Immature natural killer cell (primary cell): ENCODE measurements around the gene LAMP1. TPM values are rescaled to one million over a fixed set of nuclear protein-coding genes. Genes with fewer than 3 reads are reported as not detected.
"Not testable (repeated sequence)": the region's sequence is repeated elsewhere in the genome, so short reads cannot be mapped to it uniquely, and the experiment has no call there.

Source experiments
- DNase-seq, 3 donors: peaks; one replicate each; pipeline ENCODE4 v3.0.0; 2022; ENCODE audit warnings: mixed read lengths in 1 of 3
- H3K27ac Mint-ChIP-seq, 6 donors: one replicate each; pipeline ENCODE4 v1.8.0; 2020; ENCODE audit warnings: mixed read lengths in 6 of 6, mild to moderate bottlenecking in 5 of 6, inconsistent platforms in 4 of 6, moderate library complexity in 3 of 6
- H3K27me3 Mint-ChIP-seq, 3 donors: one replicate each; pipeline ENCODE4 v1.8.0; 2020 to 2021; ENCODE audit warnings: low read depth in 3 of 3, mild to moderate bottlenecking in 3 of 3, mixed read lengths in 3 of 3, moderate library complexity in 3 of 3, inconsistent platforms in 1 of 3
- H3K36me3 Mint-ChIP-seq, 3 donors: one replicate each; pipeline ENCODE4 v1.8.0; 2020; ENCODE audit warnings: mixed read lengths in 3 of 3, inconsistent platforms in 2 of 3, mild to moderate bottlenecking in 2 of 3
- H3K4me1 Mint-ChIP-seq, 2 donors: one replicate each; pipeline ENCODE4 v1.8.0; 2020; ENCODE audit warnings: inconsistent platforms in 2 of 2, mild to moderate bottlenecking in 2 of 2, mixed read lengths in 2 of 2, moderate library complexity in 1 of 2
- H3K4me3 Mint-ChIP-seq, 5 donors: one replicate each; pipeline ENCODE4 v1.8.0; 2020; ENCODE audit warnings: mild to moderate bottlenecking in 5 of 5, mixed read lengths in 5 of 5, inconsistent platforms in 3 of 5, moderate library complexity in 3 of 5
- H3K9me3 Mint-ChIP-seq, 6 donors: one replicate each; pipeline ENCODE4 v1.8.0; 2020; ENCODE audit warnings: mild to moderate bottlenecking in 6 of 6, mixed read lengths in 6 of 6, inconsistent platforms in 4 of 6, moderate library complexity in 3 of 6
- polyA plus RNA-seq, 3 donors: library from polyadenylated mRNA; unstranded; fragments of 300-500 nt; fragmentation: Illumina TruSeq; gene quantifications; one replicate each; pipeline ENCODE4 v1.2.3, GENCODE V29; 2021

Gene LAMP1, protein sequence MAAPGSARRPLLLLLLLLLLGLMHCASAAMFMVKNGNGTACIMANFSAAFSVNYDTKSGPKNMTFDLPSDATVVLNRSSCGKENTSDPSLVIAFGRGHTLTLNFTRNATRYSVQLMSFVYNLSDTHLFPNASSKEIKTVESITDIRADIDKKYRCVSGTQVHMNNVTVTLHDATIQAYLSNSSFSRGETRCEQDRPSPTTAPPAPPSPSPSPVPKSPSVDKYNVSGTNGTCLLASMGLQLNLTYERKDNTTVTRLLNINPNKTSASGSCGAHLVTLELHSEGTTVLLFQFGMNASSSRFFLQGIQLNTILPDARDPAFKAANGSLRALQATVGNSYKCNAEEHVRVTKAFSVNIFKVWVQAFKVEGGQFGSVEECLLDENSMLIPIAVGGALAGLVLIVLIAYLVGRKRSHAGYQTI
- polyA plus RNA-seq = 10 to 100 TPM; 23.4 to 48.9 (median 27.8) TPM

DNA sequence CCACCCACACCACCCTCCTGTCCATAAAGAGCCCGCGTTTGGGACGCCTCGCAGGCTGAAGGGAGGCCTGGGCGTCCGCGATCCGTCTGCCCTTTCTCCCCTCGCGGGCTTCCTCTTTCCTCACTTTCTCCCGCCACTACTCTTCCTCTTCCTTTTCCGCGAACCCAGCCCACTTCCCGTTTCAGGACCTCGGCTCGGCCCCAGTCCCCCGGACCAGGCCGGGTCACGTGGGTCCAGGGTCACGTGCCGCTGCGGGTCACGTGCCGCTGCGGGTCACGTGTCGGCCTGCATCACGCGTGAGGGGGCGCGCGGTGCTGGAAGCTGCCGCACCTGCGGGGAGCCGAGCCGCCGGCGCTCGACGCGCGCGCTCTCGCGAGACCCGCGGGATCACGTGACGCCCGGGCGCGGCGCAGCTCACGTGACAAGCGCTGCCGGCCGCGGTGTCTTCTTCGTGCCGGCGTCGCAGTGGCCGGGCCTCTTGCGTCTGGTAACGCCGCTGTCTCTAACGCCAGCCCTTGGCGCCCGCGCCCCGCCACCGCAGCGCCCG lies at the start of gene LAMP1:
Gene LAMP1, plus strand, starts transcription at position 417 of the 547 bp plus-strand sequence. CDS start 196 bp downstream, outside the sequence.
- peaks cover 0 to 5% (median 0%) of the 10 kb centered on the region in 6 donors for H3K9me3 Mint-ChIP-seq
- DNase-seq = peak; percentile 99
- peak within 1 kb of the TSS; percentile 96 to 99 (median 98) for H3K27ac Mint-ChIP-seq
- H3K4me3 Mint-ChIP-seq = peak within 1 kb of the TSS; percentile 88 to 96 (median 93)
- peaks cover 30 to 56% (median 34%) of the 10 kb centered on the region in 3 donors for H3K27me3 Mint-ChIP-seq
- H3K36me3 Mint-ChIP-seq = no peaks in the 10 kb centered on the region
- H3K4me1 Mint-ChIP-seq = peaks cover 36 to 52% of the 10 kb centered on the region in 2 donors

DNA sequence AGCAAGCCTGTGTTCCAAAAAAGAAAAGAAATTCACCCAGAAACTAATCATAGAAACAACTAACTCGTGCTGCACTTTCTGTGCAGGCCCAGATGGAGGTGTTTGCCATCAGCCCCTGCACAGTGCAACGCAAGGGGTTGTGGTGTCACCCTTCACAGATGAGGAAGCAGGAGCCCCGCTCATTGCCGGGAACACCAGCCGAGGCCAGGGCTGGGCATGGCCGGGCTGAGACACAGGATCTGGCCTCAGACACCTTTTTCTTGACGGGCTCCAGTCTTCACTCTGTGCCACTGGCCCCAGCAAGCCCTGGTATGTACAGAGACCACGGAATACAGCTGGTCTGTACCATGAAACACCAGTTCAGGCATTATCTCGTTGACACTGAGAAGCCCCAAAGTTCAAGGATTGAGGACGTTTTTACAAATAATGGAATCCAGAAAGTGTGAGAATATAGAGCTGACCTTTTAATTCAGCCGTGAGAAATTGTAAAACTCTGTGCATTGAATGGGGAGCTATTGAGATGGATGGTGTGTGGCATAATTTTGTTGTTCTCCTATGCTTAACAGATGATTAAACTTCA lies 44.4 kb upstream of the LAMP1 start:
- Mint-ChIP-seq H3K4me1 (no peaks in the 10 kb centered on the region), H3K27ac (peak overlapping the region in 1 of 6 donors; percentile 12), H3K36me3 (peaks cover 25 to 72% (median 29%) of the 10 kb centered on the region in 3 donors), H3K27me3 (peaks cover 0 to 6% (median 0%) of the 10 kb centered on the region in 3 donors), H3K9me3 (no peaks in the 10 kb centered on the region), H3K4me3 (no peak overlapping the region)
- DNase-seq = no peak

DNA sequence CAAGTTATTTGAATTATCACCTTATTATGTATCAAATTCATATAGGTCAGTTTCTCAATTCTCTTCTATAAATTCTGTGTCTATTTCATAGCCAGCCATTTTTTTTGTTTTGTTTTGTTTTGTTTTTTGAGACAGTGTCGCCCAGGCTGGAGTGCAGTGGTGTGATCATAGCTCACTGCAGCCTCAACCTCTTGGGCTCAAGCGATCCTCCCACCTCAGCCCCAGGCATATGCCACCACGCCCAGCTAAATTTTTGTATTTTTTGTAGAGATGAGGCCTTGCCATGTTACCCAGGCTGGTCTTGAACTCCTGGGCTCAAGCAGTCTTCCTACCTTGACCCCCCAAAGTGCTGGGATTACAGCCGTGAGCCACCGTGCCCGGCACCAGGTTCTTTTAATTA lies 39.1 kb upstream of the LAMP1 start:
- H3K4me3 Mint-ChIP-seq, H3K4me1 Mint-ChIP-seq, H3K27me3 Mint-ChIP-seq, H3K9me3 Mint-ChIP-seq, DNase-seq: not testable (repeated sequence)
- Mint-ChIP-seq H3K36me3 (peaks cover 20 to 54% (median 25%) of the 10 kb centered on the region in 3 donors), H3K27ac (peak overlapping the region in 1 of 6 donors; percentile 28)

- Mint-ChIP-seq H3K27ac (peak overlapping the region in 2 of 6 donors; percentile 29 to 55), H3K27me3 (no peaks in the 10 kb centered on the region), H3K4me1 (peaks cover 0 to 6% of the 10 kb centered on the region in 2 donors), H3K36me3 (peaks cover 20 to 57% (median 25%) of the 10 kb centered on the region in 3 donors), H3K9me3 (no peaks in the 10 kb centered on the region), H3K4me3 (no peak overlapping the region)
- no peak for DNase-seq
These were observed 38.6 kb upstream of the LAMP1 start for GRCh38 chr13:113258321-113259054.

GRCh38 chr13:113260996-113261395 lies 36.0 kb upstream of the LAMP1 start:
- Mint-ChIP-seq H3K36me3 (peaks cover 15 to 51% (median 22%) of the 10 kb centered on the region in 3 donors), H3K27me3 (no peaks in the 10 kb centered on the region), H3K9me3 (no peaks in the 10 kb centered on the region), H3K4me1 (peaks cover 0 to 7% of the 10 kb centered on the region in 2 donors), H3K4me3 (no peak overlapping the region), H3K27ac (peak overlapping the region in 1 of 6 donors; percentile 48)
- no peak for DNase-seq

DNA sequence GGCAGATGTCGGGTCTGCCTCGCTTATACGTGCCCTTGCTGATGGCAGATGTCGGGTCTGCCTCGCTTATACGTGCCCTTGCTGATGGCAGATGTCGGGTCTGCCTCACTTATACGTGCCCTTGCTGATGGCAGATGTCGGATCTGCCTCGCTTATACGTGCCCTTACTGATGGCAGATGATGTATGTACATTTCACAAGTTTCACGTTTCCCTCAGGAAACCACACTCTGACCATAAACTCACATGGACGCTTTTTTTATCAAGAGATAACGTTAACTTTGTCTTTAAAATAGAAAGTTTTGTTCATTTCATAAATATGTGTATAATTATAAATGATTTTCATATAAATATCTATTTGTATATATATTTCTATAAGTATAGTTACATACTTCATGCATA lies 34.0 kb upstream of the LAMP1 start:
- H3K4me3 Mint-ChIP-seq, H3K27me3 Mint-ChIP-seq, DNase-seq, H3K9me3 Mint-ChIP-seq, H3K4me1 Mint-ChIP-seq: not testable (repeated sequence)
- H3K27ac Mint-ChIP-seq = peak overlapping the region in 1 of 6 donors; percentile 36
- H3K36me3 Mint-ChIP-seq = peaks cover 10 to 35% (median 14%) of the 10 kb centered on the region in 3 donors

GRCh38 chr13:113267642-113268405 lies 29.2 kb upstream of the LAMP1 start:
- H3K36me3 Mint-ChIP-seq = peaks cover 3 to 19% (median 4%) of the 10 kb centered on the region in 3 donors
- no peak overlapping the region for H3K4me3 Mint-ChIP-seq
- H3K27me3 Mint-ChIP-seq = no peaks in the 10 kb centered on the region
- DNase-seq = no peak
- H3K4me1 Mint-ChIP-seq = peaks cover 0 to 7% of the 10 kb centered on the region in 2 donors
- no peaks in the 10 kb centered on the region for H3K9me3 Mint-ChIP-seq
- peak overlapping the region in 2 of 6 donors; percentile 40 to 47 for H3K27ac Mint-ChIP-seq

DNA sequence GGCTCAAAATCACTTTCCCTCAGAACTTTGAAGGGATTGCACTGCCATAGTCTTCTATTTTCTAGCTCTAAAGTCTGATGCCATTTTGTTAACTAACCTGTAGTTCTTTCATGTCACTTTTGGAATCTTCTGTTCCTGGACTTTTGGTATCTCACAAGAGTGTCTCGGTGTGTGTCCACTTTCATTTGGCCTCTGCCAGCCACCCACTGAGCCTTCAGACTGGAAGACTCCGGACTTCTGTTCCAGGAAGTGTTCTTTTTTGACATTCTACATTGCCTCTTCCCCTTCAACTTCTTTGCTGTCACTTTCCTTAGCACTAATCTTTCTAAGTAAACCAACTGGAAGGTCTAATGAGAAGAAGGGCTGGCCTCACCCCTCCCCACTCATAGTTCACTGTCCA lies 25.0 kb upstream of the LAMP1 start:
- Mint-ChIP-seq H3K36me3 (peaks cover 3 to 9% (median 4%) of the 10 kb centered on the region in 3 donors), H3K27ac (no peak overlapping the region), H3K9me3 (no peaks in the 10 kb centered on the region), H3K27me3 (peaks cover 0 to 3% (median 2%) of the 10 kb centered on the region in 3 donors), H3K4me1 (peaks cover 0 to 4% of the 10 kb centered on the region in 2 donors), H3K4me3 (no peak overlapping the region)
- DNase-seq = no peak

GRCh38 chr13:113272701-113273181 lies 24.3 kb upstream of the LAMP1 start:
- Mint-ChIP-seq H3K4me3 (no peak overlapping the region), H3K36me3 (peaks cover 0 to 9% (median 3%) of the 10 kb centered on the region in 3 donors), H3K4me1 (peaks cover 0 to 4% of the 10 kb centered on the region in 2 donors), H3K9me3 (no peaks in the 10 kb centered on the region), H3K27ac (no peak overlapping the region), H3K27me3 (peaks cover 0 to 3% (median 2%) of the 10 kb centered on the region in 3 donors)
- DNase-seq = no peak

DNA sequence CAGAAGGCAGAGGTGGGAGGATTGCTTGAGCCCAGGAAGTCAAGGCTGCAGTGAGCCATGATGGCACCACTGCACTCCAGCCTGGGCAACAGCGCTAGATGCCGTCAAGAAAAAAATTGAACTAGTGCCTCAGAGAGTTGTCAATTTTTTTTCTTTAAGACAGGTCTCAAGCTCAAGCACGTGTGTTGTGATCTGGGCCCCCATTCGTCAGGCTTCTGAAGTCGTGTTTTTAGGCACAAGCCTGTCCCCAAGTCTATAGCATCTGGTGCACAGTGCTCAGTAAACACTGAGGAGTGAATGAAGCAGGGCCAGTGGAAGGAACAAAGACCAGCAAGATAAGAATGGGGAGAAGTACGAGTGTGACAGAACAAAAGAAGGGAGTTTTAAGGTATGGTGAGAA lies 23.7 kb upstream of the LAMP1 start:
- Mint-ChIP-seq H3K27me3 (peaks cover 0 to 3% (median 2%) of the 10 kb centered on the region in 3 donors), H3K4me3 (no peak overlapping the region), H3K27ac (peak overlapping the region in 2 of 6 donors; percentile 16 to 19)

GRCh38 chr13:113273851-113274590 lies 23.0 kb upstream of the LAMP1 start:
- peak overlapping the region in 2 of 6 donors; percentile 16 to 19 for H3K27ac Mint-ChIP-seq
- H3K4me3 Mint-ChIP-seq = no peak overlapping the region

More for the DNA sequence above, 23.7 kb upstream of the LAMP1 start:
- Mint-ChIP-seq H3K4me1 (peaks cover 0 to 4% of the 10 kb centered on the region in 2 donors), H3K36me3 (peaks cover 0 to 9% (median 3%) of the 10 kb centered on the region in 3 donors), H3K9me3 (no peaks in the 10 kb centered on the region)
- no peak for DNase-seq

DNA sequence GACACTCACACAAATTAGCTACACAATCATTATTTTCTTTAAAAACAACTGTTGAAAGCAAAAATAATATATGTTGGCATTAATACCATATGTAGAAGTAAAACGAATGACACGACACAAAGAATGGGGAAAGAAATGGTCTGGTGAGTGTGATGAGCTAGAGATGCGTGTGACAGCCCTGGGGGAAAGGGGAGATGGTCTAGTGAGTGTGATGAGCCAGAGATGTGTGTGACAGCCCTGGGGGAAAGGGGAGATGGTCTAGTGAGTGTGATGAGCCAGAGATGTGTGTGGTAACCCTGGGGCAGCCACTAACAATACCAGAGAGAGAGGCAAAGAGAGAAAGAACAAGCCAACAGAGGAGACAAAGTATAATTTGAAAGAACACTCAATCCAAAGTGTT lies 22.3 kb upstream of the LAMP1 start:
- Mint-ChIP-seq H3K4me3 (no peak overlapping the region), H3K27ac (peak overlapping the region in 1 of 6 donors; percentile 37), H3K4me1 (peaks cover 0 to 4% of the 10 kb centered on the region in 2 donors), H3K36me3 (peaks cover 0 to 9% (median 3%) of the 10 kb centered on the region in 3 donors), H3K9me3 (no peaks in the 10 kb centered on the region), H3K27me3 (peaks cover 0 to 6% (median 3%) of the 10 kb centered on the region in 3 donors)
- no peak for DNase-seq

More at GRCh38 chr13:113273851-113274590, 23.0 kb upstream of the LAMP1 start:
- Mint-ChIP-seq H3K27me3 (peaks cover 0 to 4% (median 3%) of the 10 kb centered on the region in 3 donors), H3K36me3 (peaks cover 0 to 9% (median 3%) of the 10 kb centered on the region in 3 donors), H3K4me1 (peaks cover 0 to 4% of the 10 kb centered on the region in 2 donors), H3K9me3 (no peaks in the 10 kb centered on the region)
- DNase-seq = no peak
